Kidney epithelial cell (primary cell): Measurements from ENCODE around the gene GLTPD2. TPM values are rescaled to one million over a fixed set of nuclear protein-coding genes. Genes with fewer than 3 reads are reported as not detected.

Experiments
- DNase-seq: peaks from one replicate; pipeline ENCODE4 v3.0.0-alpha.2; 2010; ENCODE audit warnings: low read depth
- H3K27me3 ChIP-seq: 2 replicates; pipeline ENCODE4 v1.6.0; 2011; ENCODE audit warnings: low read length; ENCODE audit not compliant: control insufficient read depth, insufficient read depth
- H3K36me3 ChIP-seq: 2 replicates; pipeline ENCODE4 v1.5.1; 2011; ENCODE audit warnings: low read length; ENCODE audit not compliant: control insufficient read depth, insufficient read depth
- H3K4me3 ChIP-seq: 2 replicates; pipeline ENCODE4 v1.5.1; 2011; ENCODE audit warnings: low read depth, mild to moderate bottlenecking, control low read depth, low read length
- total RNA-seq: library from RNA; depleted of rRNA; stranded (reverse); fragments of >200 nt; gene quantifications from 2 replicates; pipeline ENCODE4 v1.2.3, GENCODE V29; 2015
- TF ChIP-seq, protein P1 (sequence below): IDR thresholded peaks from 2 replicates; pipeline ENCODE4 v1.5.1; 2011; ENCODE audit warnings: mild to moderate bottlenecking, moderate library complexity, low read length, control low read depth, inconsistent platforms; ENCODE audit not compliant: insufficient read depth, poor library complexity, severe bottlenecking

GLTPD2 gene
- total RNA-seq, 1 donor from 2014 or later = not detected

DNA sequence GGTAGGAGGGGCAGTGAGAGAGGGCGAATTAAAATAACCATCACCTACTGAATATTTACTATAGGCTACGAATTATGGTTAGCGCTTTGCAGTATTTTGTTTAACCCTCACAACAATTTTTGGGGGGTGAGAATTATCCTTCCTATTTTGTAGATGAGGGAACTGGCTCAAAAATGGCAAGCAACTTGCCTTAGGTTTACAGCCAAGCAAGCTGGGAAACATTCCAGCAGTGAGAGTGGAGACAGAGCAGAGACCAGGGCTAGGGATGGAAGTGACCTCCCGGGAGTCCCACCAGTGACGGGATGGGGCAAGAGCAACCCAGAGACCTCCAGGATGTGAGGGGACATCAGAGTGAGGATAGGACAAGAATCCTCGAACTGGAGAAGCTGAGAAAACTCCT, 2.2 kb upstream of the GLTPD2 start:
- no peak for DNase-seq
- Histone ChIP-seq H3K4me3 (no peak overlapping the region), H3K27me3 (peaks cover 55% of the 10 kb centered on the region), H3K36me3 (no peaks in the 10 kb centered on the region)
- TF ChIP-seq, protein P1, sequence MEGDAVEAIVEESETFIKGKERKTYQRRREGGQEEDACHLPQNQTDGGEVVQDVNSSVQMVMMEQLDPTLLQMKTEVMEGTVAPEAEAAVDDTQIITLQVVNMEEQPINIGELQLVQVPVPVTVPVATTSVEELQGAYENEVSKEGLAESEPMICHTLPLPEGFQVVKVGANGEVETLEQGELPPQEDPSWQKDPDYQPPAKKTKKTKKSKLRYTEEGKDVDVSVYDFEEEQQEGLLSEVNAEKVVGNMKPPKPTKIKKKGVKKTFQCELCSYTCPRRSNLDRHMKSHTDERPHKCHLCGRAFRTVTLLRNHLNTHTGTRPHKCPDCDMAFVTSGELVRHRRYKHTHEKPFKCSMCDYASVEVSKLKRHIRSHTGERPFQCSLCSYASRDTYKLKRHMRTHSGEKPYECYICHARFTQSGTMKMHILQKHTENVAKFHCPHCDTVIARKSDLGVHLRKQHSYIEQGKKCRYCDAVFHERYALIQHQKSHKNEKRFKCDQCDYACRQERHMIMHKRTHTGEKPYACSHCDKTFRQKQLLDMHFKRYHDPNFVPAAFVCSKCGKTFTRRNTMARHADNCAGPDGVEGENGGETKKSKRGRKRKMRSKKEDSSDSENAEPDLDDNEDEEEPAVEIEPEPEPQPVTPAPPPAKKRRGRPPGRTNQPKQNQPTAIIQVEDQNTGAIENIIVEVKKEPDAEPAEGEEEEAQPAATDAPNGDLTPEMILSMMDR = no peak

GRCh38 chr17:4788159-4788806, 481 bp upstream of the GLTPD2 start:
- peaks cover 45% of the 10 kb centered on the region for H3K27me3 ChIP-seq
- no peak overlapping the region for H3K4me3 ChIP-seq
- TF ChIP-seq, protein P1 = no peak
- H3K36me3 ChIP-seq = no peaks in the 10 kb centered on the region
- no peak for DNase-seq

- DNase-seq = no peak
- TF ChIP-seq, protein P1 = no peak
- peak overlapping the region; percentile 62 for H3K4me3 ChIP-seq
- peaks cover 34% of the 10 kb centered on the region for H3K27me3 ChIP-seq
- no peaks in the 10 kb centered on the region for H3K36me3 ChIP-seq
Observed at GRCh38 chr17:4789701-4789950, 862 bp downstream of the GLTPD2 start.

DNA sequence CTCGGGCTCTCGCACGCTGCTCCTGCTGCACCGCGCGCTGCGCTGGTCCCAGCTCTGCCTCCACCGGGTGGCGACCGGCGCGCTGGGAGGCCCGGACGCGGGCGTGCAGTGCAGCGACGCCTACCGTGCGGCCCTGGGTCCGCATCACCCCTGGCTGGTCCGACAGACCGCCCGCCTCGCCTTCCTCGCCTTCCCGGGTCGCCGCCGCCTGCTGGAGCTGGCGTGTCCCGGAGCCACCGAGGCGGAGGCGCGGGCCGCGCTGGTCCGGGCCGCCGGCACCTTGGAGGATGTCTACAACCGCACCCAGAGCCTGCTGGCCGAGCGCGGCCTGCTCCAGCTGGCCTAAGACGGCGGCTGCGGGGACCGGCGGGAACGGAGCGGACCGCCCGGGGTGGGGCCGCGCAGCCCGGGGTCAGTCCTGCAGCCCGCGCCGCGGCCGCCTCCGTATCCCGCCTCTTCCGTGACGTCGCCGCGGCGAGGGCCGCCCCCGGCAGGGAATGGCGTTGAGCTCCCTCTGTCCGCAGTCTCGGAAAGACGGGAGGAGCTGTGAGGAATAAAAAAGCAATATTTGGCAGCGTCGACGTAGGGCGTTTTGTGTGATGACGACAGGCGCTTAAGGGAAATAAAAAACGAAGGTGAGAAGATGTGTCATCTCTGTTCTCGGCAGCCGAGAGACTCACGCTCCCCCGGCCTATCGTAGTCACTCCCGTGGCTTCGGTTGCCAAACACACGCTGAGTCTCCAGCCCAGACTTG, 1.4 kb downstream of the GLTPD2 start:
- TF ChIP-seq, protein P1 = peak; percentile 44
- no peak for DNase-seq
- H3K27me3 ChIP-seq = peaks cover 31% of the 10 kb centered on the region
- H3K4me3 ChIP-seq = peak overlapping the region; percentile 62
- H3K36me3 ChIP-seq = no peaks in the 10 kb centered on the region

- Histone ChIP-seq H3K4me3 (peak overlapping the region; percentile 62), H3K27me3 (peaks cover 25% of the 10 kb centered on the region), H3K36me3 (no peaks in the 10 kb centered on the region)
- DNase-seq = no peak
- TF ChIP-seq, protein P1 = no peak
Observed at GRCh38 chr17:4790705-4791088, 1.9 kb downstream of the GLTPD2 start.

- DNase-seq = no peak
- TF ChIP-seq, protein P1 = no peak
- no peaks in the 10 kb centered on the region for H3K36me3 ChIP-seq
- H3K4me3 ChIP-seq = no peak overlapping the region
- no peaks in the 10 kb centered on the region for H3K27me3 ChIP-seq
Observed at GRCh38 chr17:4795168-4795567, 6.4 kb downstream of the GLTPD2 start.
